Activated CD8-positive, alpha-beta memory T cell treated with anti-CD3 and anti-CD28 coated beads for 4 hours (primary cell): ENCODE data around the gene OR10V1.

Experiments
- DNase-seq, 2 donors: peaks; one replicate each; pipeline ENCODE4 v3.0.0-alpha.2; 2020; ENCODE audit warnings: low read depth in 2 of 2

Gene OR10V1, protein sequence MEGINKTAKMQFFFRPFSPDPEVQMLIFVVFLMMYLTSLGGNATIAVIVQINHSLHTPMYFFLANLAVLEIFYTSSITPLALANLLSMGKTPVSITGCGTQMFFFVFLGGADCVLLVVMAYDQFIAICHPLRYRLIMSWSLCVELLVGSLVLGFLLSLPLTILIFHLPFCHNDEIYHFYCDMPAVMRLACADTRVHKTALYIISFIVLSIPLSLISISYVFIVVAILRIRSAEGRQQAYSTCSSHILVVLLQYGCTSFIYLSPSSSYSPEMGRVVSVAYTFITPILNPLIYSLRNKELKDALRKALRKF

DNA sequence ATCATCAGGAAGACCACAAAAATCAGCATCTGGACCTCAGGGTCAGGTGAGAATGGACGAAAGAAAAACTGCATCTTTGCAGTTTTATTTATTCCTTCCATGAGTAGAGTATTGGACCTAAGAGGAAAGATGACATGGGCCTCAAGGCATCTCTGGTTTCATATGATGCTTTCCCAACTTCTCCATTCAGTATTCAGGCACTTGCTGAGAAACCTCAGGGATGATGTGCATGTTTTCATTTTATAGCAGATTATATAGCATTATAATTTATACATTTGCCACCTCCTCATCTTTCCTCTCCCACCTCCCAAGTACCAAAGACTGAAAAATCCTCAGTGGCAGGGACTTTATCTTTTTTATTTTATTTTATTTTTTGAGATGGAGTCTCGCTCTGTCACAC, at the start of gene OR10V1:
TSS of gene OR10V1 (minus strand) at position 101 of the 400 bp plus-strand sequence. CDS start at position 101, 0 bp downstream.
- no peak for DNase-seq

DNA sequence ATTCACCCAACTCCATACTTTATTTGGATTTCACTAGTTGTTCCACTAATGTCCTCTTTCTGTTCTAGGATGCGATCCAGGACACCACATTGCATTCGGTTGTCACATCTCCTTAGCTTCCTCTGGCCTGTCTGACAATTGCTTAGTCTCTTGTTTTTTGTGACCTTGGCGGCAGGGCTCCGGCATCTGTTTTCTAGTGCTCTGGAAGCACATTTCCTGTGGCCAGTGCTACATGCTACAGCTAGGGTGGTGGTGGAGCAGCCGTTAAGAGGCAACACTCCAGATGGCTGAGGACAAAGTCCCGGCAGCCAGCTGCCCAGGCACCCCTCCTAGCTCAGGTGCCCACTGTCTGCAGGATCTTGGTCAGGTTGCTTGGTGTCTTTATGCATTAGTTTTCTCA, 48.3 kb upstream of the OR10V1 start:
- DNase-seq, result no peak

DNA sequence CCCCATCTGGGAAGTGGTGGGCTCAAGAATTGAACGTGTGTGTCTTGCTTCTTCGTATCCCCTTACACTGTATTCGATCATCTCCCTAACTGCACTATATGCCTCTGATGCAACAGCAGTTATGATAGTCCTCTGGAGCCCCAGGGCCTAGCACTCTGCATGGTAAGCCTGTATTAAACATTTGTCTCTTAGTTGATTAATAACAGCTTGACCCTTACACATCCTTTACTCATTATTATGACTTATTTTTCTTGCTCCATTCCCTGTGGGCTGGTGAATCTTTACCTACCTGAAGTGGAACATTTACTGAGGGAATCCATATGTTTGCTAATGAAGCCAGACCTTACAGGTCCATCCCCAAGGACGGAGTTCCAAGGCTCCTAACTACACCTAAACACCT, 47.1 kb upstream of the OR10V1 start:
- no peak for DNase-seq

DNA sequence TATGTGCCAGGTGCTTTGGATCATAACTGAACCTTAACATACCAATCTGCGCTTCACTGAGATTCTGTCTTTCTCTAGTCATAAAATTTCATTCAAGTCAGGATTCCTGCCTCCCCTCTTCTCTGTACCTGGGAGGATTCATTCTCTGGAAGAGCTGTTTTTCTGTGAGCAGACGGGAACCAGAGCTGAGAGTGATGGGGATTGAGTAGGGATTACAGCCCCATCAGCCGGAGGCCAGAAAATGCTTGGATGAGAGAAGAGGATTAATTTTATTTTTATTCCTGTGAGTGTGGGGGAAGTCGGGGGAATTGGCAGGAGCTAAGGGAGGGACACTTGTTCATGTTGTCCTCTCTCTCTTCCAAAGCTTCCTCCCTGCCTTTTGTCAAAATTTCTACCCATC, 46.3 kb upstream of the OR10V1 start:
- DNase-seq, result no peak

DNA sequence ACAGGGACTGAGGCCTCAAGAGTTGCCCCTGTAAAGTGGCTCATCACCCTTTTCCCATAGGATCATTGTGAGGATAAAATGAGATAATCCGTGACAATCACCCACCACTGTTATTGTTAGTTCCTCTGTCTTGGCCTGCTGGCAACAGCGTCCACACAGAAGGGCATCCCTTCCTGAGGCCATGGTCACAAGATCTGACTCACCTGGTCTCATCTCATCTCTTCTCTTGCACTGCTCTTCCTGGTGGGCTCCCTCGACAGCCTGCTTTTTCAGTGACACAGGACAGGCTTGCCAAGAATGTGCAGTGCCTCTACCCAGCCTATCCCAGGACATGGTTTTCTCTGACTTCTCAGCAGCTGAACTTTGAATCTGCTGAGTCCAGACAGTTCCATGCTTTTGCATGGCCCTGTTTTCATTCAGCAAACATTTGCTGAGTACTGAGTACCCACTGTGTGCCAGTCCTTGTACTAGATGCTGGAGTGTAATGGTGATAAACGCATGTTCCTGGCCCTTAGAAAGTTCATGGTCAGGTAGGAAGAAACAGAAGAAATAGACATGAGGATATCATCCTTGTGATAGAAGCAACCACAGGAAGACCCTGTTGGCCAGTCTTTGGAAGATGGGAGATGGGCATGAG, 44.9 kb upstream of the OR10V1 start:
- no peak for DNase-seq

DNA sequence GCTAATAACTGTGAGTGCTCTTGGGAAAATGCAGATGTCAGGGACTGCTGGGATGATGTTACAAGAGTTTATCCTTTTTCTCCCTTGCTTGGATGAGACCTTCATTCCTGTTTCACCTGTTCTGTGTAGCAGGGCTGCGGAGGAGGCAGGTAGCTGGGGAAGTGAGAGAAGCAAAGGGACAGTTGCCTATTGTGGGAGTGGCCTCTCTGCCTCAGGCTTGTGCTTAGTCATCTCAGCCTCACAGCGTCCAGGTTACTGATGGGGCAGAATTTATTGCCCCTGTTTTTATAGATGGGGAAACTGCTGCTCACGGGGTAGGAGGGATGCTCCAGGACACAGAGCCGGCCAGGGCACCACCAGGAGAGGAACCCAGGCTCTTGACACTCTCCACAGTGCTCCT, 43.2 kb upstream of the OR10V1 start:
- no peak for DNase-seq

DNA sequence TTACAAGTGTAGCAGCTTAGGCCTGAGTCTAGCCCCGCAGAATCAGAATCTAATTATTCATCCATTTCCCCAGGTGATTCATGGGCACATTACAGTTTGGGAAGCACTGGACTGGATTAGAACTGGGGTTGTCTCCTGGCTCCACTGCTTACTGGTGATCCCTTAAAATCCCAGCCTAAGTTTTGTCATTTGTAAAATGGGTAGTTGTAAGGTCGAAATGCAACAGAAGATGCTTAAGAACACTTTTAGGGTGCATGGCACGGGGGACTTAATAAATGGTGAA, 42.9 kb upstream of the OR10V1 start:
- DNase-seq, result no peak

DNA sequence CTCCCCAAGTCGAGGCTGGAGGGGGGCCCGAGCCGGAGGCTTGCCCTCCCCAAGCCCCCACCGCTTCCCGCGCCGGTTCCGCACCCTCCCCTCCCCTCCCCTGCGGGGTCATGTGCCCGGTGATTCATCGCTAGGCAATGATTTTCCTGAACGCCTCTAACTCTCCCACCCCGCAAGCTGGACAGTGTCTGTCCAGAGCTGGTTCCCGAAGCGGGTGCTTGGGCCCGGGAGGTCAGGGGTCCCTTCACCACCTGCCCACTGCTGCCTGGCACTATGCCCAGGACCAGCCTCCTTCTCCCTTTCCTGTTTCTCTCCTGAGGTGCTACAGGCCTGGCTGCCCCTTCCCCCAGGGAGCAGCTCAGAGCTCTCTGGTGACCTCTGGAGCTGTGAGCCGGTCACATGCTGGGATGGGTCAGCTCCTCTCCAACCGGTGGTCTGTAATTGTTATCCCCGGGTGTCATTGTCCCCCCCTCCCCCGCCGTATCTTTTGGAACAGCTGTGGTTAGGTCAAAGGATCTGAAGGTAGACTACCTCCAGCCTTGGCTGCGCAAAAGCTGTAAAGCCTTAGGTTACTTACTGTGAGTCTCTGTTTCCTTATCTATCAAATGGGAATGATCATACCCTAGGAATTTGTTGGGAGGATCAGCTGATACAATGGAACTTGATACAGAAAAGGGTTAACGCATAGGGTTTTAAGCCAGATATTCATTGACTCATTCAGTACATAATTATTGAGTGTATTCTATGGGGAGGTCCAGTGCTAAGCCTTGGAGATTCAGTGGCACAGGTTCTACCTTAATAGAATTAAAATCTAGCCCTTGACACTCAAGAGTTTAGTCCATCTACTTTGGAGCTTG, 42.3 kb upstream of the OR10V1 start:
- DNase-seq, result peak in 1 of 2 donors; percentile 7

DNA sequence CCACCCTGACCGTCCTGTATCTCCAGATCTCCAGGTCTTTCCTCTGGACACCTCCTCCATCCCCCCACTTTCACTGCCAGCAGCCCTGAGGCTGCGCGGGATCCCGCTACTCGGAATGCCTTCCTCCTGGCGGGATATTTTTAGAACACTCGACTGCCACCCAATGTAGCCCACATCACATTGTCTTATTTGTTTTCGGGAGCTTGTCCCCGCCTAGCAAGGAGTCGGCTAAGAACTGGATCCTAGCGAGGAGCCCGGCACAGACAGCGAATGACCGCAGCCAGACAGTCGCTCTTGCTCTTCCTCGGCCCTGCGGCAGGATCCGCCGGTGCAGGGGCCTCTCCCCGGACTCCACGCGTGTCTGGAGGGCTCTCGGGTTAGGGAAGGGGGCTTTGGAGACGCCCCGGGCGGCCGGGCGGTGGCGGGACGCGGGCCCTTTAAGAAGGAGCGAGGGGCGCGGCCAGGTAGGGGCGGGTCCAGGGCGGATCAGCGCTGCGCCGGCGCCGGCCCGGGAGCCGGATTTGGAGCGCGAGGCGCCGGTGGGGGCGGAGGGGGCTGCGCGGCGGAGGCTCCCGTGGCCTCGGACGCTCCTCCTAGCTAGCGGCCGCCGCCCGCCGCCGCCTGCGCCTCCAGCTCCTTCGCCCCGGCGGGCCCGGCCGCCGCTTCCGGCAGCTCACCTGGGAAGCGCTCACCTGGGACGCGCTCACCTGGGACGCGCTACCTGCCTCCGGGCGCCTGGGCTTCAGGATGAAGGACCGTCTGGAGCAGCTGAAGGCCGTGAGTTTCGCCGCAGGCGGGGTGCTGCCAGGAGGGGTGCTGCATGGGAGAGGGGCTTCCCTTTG, 41.4 kb upstream of the OR10V1 start, which contains the start of gene STX3:
TSS of gene STX3 (plus strand) at position 518 of the 842 bp plus-strand sequence. CDS start at position 748, 230 bp downstream.
- peak; percentile 20 to 32 for DNase-seq

DNA sequence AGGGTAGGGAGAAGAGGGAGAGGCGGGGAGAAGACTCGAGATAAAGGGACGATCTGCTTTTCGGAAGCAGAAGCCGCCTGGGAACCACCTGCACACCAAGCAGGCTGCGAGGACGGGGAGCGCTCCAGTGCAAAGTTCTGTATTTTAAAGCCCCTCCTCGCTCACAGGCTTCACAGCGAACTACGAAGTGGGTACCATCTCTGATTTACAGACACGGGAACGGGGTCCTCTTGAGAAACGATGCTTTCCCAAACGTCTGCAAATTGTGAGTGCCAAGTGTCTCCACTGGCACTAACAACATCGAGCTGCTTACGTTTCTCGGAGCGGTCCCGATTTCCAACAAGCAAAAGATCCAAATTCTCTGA, 40.8 kb upstream of the OR10V1 start:
- no peak for DNase-seq

DNA sequence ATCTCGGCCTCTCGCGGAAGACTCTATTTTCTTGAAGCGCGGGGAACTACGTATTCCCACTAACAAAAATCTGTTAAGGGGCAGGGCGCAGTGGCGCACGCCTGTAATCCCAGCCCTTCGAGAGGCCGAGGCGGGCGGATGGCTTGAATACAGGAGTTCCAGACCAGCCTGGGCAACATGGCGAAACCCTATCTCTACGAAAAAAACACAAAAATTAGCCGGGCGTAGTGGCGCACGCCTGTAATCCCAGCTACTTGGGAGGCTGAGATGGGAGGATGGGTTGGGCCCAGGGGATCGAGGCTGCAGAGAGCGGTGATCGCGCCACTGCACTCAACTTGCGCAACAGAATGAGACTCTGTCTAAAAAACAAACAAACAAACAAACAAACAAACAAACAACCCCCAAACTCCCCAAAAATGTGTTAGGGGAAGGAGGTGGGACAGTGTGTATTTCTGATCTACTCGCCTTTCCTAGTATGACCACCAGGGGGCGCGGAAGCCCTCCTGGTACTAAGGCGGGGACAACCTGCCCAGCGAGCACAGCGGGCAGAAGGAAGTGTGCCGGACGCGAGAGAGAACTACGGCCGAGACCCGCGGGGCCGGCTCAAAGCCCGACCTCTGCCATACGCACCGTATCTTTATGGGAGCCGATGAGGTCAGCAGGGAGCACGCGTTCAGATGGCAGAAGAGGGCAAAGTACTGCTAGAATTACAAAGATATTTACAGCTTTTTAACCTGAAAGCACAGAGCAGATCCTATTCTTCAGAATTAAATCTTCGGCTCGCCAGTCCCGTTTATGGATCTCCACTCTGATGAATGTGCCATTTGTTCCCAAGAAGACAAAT, 40.2 kb upstream of the OR10V1 start:
- peak; percentile 63 to 67 for DNase-seq

DNA sequence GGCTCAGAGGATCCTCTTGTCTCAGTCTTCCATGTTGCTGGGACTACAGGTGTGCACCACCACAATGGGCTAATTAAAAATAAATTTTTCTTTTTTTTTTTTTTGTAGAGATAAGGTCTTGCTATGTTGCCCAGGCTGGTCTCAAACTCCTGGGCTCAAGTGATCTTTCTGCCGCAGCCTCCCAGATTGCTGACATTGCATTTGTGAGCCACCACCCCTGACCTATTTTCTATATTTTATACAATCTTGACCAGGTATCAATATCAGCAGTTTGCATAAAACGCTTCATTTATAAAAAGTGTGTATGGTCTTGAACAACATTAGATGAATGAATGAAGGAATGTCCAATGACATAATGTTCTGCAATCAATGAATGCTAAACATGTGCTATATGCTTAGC, 32.5 kb upstream of the OR10V1 start:
- no peak for DNase-seq

DNA sequence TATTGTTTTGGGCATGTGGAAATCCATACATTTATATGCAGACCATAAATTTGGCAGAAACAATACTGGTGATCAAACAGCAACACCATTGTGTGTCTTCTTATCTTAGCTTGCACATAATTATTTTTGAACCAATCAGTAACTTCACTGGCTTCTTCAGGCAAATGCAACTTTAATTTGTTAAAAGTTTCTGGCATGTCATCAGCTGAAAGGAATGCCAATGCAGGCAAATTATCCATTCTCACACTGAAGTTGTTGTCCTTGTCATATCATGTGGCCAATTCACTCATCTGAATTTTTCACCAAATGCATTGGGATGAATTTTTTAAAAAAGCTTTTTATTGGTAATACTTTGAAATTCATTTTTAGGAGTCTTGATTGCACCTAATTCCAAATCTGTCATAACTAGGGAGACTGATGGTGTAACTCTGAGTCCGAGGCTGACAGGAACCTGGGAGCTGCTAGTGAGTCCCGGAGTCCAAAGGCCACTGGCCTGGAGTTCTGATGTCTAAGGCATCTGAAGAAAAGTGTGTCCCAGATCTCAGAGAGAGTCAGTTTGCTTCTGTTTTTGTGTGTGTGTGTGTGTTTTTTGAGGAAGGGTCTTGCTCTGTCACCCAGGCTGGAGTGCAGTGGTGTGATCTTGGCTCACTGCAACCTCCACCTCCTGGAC, 17.4 kb upstream of the OR10V1 start:
- no peak for DNase-seq

DNA sequence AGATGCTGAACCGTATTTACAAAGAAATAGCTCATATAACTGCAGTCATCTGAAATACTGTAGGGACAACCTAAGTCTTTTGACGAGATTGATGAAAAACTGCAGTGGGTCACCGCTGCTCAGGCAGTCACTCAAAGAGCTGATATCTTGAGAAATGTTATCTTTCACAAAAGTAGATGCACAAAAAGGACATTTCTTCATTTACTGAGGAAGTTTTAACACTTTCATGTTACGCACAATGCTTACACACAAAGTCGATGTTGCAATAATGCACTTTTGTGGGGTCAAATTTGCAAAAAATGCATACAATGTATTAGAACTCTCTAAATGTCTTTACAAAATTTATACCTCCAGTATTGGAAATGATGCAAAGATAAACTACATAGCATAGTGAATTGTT, 16.2 kb upstream of the OR10V1 start:
- no peak for DNase-seq

DNA sequence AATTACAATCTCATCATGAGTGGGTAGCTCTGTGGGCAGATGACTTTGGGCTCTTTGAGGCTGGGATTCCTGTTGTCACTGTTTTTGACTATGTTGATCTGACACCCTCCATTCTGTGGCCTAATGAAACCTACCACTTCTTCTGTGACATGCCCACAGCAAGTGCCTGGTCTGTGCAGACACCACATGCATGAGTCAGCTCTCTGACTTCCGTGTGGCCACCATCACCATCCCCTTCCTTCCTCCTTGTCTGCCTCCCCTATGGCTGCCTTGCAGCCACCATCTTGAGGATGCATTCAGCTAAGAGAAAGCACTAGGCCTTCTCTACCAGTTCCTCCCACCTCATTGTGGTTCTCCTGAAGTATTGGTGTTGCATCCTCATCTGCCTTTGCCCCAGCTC, 15.3 kb upstream of the OR10V1 start:
- no peak for DNase-seq

DNA sequence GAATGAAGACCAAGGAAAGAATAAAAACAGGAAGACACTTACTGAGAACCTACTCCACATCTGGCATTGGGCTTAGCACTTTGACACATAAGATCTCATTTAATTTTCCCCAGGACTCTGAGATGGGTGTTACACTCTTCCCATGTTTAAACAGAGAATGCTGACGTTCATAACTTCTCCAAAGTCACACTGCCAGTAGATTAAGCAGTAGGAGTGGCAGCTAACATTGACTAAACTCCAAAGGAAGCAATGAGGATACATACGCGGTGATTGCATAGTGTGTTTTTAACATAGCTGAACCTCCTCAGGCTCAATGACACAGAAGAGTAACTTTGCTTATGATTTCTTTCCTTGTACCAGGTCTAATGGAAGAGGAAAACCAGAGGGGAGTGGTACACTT, 14.5 kb upstream of the OR10V1 start:
- no peak for DNase-seq

DNA sequence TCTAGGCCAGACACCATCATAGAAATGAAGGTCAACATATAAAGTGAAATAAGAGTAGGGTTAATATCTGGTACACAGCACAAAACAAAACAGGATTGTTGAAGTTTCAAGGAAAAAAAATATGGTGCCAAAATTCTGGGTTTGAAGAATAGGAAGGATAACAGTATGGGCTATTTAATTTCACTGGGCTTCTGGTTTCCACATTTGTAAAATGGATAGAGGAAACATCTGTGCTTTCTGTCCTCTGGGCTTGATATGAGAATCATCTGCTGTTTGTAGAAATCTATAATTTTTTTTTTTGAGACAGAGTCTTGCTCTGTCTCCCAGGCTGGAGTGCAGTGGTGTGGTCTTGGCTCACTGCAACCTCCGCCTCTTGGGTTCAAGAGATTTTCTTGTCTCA, 13.8 kb upstream of the OR10V1 start:
- DNase-seq, result no peak

DNA sequence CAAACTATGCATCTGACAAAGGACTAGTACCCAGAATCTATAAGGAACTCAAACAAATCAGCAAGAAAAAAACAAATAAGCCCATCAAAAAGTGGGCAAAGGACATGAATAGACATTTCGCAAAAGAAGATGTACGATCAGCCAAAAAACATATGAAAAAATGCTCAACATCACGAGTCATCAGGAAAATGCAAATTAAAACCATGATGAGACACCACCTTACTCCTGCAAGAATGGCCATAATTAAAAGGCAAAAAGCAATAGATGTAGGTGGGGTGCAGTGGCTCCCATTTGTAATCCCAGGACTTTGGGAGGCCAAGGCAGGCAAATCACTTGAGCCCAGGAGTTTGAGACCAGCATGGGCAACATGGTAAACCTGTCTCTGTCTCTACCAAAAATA, 10.4 kb upstream of the OR10V1 start:
- DNase-seq, result no peak

DNA sequence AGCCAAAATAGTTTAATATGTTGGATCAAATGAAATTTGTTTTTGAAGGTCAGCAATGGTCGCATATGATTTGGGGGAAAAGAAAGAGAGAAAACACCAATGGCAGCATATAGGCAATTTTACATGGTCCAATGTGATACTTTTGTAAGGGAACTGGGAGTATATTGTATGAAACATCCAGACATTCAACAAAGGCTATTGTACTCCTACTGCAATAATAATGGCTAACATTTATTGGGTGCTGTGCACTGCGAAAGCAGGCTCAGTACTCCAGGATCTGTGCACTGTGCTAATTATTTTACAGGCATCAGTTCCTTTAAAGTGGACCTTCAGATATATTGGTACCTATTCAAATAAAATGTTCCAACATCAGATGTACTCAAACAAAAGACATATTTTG, 5.9 kb upstream of the OR10V1 start:
- DNase-seq, result no peak

DNA sequence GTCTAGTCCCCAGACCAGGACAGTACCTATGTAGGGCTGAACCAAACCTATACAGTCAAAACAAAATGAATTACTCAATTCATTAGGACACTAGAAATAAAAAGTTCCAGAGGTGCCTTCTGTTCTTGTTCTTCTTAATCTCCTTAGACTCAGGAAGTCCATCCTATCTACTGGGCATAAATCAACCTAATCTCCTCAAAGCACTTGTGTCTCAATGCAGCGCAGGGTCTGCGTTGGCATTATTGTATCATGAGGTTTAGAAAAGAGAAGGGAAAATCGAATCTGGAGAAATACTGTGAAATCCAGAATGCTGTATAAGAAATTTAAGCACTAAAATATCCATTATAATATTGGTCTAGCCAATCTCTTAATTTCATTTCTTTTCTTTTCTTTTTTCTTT, 2.4 kb upstream of the OR10V1 start:
- DNase-seq, result no peak
